GM10266 (cell line): Measurements from ENCODE around the gene SLC35F1.

Source experiments
- DNase-seq: peaks from one replicate; pipeline ENCODE4 v3.0.0; 2012; ENCODE audit errors: extremely low spot score
- TF ChIP-seq, protein P1 (sequence below): IDR thresholded peaks from 2 replicates; pipeline ENCODE4 v1.5.1; 2012; ENCODE audit warnings: mild to moderate bottlenecking, low read depth; ENCODE audit not compliant: control insufficient read depth, insufficient read depth; ENCODE audit errors: missing control alignments

Gene SLC35F1

DNA sequence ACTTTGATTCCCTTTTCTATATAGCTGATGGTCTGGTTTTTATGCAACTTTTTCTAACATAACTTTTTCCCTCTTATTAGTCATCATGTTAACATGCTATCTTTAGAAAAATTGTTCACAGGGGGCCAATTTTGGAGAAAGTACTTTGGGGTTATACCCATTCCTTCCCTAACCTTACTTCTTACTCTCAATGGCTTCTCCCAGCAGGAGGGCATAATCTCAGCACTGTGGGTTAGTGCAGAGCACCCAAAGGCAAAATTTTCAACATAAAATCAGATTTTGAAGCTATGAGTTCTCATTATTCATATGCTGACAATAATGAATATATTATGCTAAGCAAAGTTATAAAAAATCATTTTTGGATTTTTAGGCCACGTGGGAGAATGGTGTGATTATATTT lies 299.2 kb downstream of the SLC35F1 start:
- TF ChIP-seq, protein P1, sequence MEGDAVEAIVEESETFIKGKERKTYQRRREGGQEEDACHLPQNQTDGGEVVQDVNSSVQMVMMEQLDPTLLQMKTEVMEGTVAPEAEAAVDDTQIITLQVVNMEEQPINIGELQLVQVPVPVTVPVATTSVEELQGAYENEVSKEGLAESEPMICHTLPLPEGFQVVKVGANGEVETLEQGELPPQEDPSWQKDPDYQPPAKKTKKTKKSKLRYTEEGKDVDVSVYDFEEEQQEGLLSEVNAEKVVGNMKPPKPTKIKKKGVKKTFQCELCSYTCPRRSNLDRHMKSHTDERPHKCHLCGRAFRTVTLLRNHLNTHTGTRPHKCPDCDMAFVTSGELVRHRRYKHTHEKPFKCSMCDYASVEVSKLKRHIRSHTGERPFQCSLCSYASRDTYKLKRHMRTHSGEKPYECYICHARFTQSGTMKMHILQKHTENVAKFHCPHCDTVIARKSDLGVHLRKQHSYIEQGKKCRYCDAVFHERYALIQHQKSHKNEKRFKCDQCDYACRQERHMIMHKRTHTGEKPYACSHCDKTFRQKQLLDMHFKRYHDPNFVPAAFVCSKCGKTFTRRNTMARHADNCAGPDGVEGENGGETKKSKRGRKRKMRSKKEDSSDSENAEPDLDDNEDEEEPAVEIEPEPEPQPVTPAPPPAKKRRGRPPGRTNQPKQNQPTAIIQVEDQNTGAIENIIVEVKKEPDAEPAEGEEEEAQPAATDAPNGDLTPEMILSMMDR = no peak
- DNase-seq = no peak

DNA sequence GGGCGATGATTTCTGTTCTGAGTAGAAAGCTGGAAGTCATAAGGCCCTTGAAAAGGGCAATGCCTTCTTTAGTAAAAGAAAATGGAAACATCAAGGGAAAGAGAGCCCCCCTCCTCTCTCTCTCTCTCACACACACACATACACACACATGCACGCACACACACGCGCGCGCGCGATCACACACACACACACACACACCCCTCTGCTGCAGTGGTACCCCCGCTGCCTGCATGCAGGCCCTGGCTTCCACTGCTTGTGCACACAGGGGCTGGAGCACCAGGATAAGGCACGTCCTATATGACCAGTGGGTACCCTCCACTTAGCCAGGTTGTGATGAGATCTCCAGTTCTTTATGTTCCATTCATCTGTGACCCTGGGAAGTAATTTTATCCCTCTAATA lies 300.9 kb downstream of the SLC35F1 start:
- no peak for DNase-seq
- TF ChIP-seq, protein P1 = no peak

DNA sequence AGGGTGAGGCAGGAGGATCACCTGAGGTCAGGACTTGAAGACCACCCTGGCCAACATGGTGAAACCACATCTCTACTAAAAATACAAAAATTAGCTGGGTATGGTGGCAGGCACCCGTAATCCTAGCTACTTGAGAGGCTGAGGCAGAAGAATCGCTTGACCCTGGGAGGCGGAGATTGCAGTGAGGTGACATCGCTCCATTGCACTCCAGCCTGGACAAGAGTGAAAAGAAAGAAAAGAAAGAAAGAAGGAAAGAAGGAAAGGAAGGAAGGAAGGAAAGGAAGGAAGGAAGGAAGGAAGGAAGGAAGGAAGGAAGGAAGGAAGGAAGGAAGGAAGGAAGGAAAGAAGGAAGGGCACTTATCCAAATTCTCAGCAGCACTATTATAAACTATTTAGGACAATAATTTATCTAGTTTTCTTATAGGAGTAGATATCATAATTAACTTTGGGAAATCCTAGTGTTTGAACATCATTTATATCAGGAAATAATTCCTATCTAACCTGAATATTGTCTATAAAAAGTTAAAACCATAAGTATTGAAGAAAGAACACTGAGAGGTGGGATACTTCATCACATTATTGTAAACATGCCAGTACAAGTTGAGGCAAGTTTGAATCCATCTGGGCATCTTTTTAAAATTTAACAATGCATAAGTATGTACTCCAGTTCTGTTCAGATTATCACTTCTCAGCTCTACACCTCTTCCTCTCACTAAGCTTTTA lies 305.5 kb downstream of the SLC35F1 start:
- TF ChIP-seq, protein P1 = no peak

DNA sequence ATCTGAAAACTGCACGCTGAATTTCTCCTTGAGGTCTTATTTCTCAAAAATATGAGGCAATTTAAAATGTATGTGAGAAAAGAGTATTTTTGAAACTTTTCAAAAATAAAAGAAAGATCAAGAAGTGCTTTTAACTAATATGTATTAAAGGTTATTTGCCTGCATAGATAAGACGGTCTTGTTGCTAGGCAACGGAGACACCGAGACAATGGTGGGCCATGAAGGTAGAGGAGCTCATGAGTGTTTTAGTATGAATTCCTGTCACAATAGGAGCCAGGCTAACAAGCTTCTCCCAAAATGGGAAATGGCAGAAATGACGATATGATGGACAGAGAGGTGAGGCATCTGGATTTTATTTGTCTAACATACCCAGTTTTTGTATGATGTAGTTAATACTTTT lies 308.2 kb downstream of the SLC35F1 start:
- TF ChIP-seq, protein P1 = no peak

More for the DNA sequence above, 305.5 kb downstream of the SLC35F1 start:
- DNase-seq = no peak

DNA sequence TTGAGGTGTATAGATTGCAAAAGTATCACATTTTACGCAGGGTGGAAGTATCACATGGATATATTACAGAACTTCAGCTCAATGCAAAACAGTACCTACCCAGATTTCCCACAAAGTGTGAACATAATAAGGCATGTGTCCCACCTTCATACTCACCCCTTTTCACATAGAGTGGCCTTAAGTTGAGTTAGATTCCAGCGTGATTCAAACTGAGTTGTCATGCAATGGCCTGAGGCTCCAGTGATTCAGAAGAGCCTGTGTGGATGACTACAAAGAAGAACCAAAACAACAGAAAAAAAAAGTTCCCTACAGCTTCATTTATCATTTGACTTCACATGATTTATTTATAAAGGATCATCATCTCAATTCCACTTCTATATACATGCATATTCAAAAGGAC lies 309.7 kb downstream of the SLC35F1 start:
- TF ChIP-seq, protein P1 = no peak
- DNase-seq = no peak

More for the DNA sequence above, 308.2 kb downstream of the SLC35F1 start:
- no peak for DNase-seq

DNA sequence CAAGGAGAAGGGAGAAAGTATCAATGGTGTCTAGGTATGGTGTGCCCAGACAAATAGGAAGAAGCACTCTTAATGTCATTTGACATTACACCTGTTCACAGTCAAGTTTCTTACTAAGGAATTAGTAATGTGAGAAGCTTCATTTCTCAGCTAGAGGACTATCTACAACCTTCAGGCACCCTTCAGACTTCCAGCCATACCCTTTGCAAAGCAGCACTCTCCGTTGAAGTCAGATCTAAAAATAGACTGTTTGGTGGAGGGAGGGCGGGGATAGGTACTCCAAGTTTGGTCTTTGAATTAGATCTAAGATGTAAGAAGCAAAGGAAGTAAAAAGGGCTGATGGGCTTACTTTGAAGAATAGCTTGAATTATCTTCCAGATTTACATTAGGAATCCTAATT lies 311.1 kb downstream of the SLC35F1 start:
- no peak for DNase-seq
- TF ChIP-seq, protein P1 = no peak

DNA sequence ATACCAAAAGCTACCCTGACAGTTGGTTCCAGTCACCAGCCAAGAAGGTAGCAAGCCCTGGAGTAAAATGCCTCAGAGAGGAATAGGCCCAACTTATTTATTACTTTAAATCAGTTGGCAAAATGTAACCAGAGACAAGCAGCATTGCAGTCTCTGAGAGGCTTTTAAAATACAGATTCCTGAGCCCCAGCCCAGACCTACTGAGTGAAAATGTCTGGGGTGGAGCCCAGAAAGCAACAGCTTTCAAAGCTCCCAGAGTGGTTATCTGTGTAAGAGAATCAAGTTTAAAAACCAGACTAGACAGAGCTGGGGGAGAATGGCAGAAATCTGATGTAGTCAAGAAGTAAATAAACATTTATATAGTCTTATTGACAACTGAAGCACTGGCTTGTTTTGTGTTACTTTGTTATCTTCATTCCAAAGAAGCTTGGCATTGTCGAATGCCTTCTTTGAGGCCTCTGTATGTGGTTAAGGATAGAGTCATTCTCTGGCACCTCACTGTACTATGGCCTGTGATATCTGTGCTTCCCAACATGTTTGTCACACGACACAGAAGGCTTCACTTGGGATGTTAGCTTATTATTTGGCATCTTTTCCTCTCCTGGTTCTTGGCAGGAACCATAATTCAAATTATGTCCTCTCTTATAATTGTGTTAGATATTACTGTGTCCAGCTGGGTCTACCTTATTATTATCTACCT lies 313.5 kb downstream of the SLC35F1 start:
- TF ChIP-seq, protein P1 = no peak
- no peak for DNase-seq
